Skin epidermis (tissue), 12 donors: ENCODE measurements around the gene CELF5.

ENCODE experiments used
- H3K27ac ChIP-seq, 21 experiments: fragments of 200-600 bp; sonication (generic) in 11 of 21; one replicate each; pipeline ENCODE4 v1.5.0; 2020; ENCODE audit warnings: mild to moderate bottlenecking in 3 of 21, inconsistent platforms in 2 of 21, moderate library complexity in 2 of 21
- H3K4me3 ChIP-seq, 7 experiments: fragments of 200-600 bp; sonication (generic) in 2 of 7; one replicate each; pipeline ENCODE4 v1.5.0; 2020; ENCODE audit warnings: inconsistent platforms in 2 of 7, mild to moderate bottlenecking in 2 of 7, moderate library complexity in 1 of 7

Gene CELF5

GRCh38 chr19:3266792-3267514 is 42.5 kb downstream of the CELF5 start:
- H3K27ac ChIP-seq: no peak overlapping the region
- H3K4me3 ChIP-seq: no peak overlapping the region

DNA sequence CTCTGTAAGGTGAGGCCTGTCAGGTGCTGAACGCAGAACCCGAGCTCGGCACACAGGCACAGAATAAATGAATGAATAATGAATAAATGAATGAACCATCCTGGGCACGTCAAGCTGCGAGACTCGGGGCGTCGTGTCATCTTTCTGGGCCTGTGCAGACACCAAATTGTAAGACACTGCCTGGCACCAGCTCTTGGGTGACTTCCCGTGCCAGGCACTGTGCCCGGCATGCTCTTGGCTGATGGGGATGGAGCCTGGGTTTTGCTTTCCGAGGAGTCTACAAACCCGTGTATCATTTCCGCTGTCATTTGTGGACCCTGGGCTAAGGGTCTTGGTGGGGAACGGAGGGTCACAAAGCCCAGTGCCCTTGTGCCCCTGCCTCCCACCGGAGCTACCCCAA is 43.9 kb downstream of the CELF5 start:
- Histone ChIP-seq H3K4me3 (no peak overlapping the region), H3K27ac (no peak overlapping the region)

- Histone ChIP-seq H3K27ac (no peak overlapping the region), H3K4me3 (no peak overlapping the region)
Measured at GRCh38 chr19:3268763-3269162, 44.3 kb downstream of the CELF5 start.

- H3K27ac ChIP-seq: no peak overlapping the region
- H3K4me3 ChIP-seq: no peak overlapping the region
Measured at GRCh38 chr19:3269916-3270671, 45.6 kb downstream of the CELF5 start.

DNA sequence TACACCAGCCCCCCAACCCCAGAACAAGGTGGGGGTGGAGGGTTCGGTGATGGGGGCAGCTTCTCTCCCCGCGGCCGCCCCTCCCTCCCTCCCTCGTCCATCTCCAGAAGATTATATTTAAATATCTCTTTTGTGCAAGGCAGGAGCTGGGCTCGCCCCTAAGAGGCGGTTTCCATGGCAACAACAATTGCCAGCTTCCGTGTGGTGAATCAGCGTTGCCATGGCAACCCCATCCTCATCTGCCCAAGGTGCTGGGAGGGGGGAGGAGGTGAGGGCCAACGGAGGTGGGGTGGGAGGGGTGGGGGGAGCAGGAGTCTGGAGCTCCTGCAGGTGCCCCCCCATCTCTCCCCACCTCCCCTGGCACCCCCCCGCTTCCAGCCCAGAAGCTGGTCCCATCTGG is 46.4 kb downstream of the CELF5 start:
- H3K27ac ChIP-seq: no peak overlapping the region
- H3K4me3 ChIP-seq: no peak overlapping the region

GRCh38 chr19:3272401-3272931 is 48.0 kb downstream of the CELF5 start:
- Histone ChIP-seq H3K4me3 (no peak overlapping the region), H3K27ac (no peak overlapping the region)

GRCh38 chr19:3272952-3273351 is 48.5 kb downstream of the CELF5 start:
- no peak overlapping the region for H3K4me3 ChIP-seq
- no peak overlapping the region for H3K27ac ChIP-seq

DNA sequence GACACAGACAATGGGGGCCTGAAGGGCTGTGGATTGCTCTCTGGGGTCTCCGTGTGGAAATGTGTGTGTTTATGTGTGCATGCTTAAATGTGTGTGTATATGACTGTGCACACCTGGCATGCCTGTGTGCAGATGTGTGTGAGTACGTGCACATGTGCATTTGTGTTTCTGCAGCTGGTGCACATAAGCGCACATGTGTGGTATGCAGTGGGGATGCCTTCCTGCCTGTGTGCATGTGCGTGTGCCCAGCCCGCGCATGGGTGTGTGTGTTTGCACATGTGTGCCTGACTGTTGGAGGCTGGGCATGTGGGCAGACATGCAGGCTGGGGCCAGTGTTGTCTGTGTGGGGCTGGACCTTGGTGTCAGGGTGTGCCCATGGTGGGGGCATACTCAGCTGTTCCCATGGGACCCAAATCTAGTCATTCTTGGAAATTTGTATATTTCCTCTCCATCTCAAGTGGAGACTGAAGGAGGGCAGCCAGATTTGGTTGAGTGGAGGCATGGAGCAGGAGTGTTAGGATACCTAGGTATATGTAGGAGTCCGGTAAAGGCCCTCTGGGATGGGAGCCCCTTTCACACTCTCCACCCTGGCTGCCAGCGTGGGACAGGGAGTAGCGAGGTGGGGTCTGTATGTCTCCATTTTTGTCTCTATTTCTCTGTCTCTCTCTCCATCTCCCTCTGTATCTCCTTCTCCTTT is 49.9 kb downstream of the CELF5 start:
- H3K4me3 ChIP-seq: no peak overlapping the region
- H3K27ac ChIP-seq: no peak overlapping the region

DNA sequence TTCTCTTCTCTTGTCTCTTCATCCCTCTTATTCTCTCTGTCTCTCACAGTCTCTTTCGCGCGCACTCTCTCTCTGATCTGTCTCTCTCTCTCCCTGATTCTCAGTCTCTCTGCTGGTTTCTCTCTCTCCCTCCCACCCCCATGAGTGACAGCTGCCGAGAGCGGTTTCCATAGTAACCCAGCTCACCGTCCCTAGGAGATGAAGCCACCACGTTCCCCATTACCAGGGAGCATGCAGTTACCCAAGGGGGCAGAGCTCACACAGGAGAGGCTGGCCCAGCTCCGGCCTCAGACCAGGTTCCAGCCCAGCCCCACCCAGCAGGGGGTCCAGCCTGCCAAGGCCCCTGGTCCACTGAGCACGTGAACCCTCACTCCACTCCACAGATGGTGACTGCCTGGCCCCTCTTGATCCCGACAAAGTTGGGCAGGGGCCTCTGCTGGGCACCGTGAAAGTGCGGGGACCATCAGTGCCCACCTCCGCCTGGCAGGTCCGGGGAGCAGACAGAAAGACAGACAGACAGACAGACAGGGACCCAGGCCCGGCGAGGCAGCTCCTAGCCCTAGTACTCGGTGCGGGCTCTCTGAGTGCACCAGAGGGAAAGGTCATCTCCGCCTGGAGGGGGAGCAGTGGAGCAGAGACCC is 50.6 kb downstream of the CELF5 start:
- Histone ChIP-seq H3K4me3 (peak overlapping the region in 6 of 7 experiments; percentile 16 to 39 (median 29)), H3K27ac (peak overlapping the region in 4 of 21 experiments; percentile 1 to 47 (median 24))

GRCh38 chr19:3275583-3276340 is 51.3 kb downstream of the CELF5 start:
- Histone ChIP-seq H3K4me3 (peak overlapping the region in 6 of 7 experiments; percentile 16 to 39 (median 29)), H3K27ac (peak overlapping the region in 4 of 21 experiments; percentile 1 to 47 (median 24))

- H3K4me3 ChIP-seq: no peak overlapping the region
- no peak overlapping the region for H3K27ac ChIP-seq
Measured at GRCh38 chr19:3276341-3276799, 51.9 kb downstream of the CELF5 start.

DNA sequence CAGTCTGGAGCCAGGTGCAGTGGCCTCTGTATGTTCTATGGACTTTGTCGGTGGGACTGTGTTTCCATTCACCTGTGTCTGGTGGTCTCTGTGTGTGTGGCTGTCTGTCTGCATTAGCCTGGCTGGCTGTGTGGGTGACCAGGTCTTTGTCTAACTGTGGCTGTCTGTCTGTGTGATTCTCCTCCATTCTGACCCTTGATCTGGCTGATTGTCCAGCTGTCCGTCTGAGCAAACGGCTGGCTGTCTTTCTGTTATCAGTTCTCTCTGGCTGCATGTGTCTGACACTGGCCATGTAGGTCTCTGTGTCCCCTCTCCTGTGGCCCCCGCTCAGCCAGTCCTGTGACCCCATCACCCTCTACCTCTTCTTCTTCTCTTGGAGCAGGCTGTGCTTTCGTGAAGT is 53.2 kb downstream of the CELF5 start:
- Histone ChIP-seq H3K4me3 (no peak overlapping the region), H3K27ac (no peak overlapping the region)

- Histone ChIP-seq H3K27ac (no peak overlapping the region), H3K4me3 (no peak overlapping the region)
Measured at GRCh38 chr19:3278294-3278693, 53.8 kb downstream of the CELF5 start.

DNA sequence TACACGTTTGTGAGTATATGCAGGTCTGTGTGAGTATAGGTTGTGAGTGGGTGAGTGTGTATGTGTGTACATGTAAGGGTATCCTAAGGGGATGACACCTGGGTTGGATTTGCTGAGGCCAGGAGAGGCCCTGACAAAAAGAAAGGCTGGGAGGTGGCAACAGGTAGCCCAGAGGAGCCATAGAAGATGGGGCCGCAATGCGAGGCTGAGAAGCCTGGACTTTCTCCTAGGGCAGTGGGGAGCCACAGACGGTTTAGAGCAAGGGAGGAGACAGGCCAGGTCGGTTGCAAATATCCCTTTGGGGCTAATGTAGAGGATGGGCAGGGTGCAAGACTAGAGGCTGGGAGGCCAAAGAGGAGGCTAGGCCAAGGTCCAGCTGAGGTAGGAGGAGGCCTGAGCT is 54.3 kb downstream of the CELF5 start:
- Histone ChIP-seq H3K27ac (no peak overlapping the region), H3K4me3 (no peak overlapping the region)

GRCh38 chr19:3279306-3279705 is 54.8 kb downstream of the CELF5 start:
- no peak overlapping the region for H3K27ac ChIP-seq
- H3K4me3 ChIP-seq: no peak overlapping the region

DNA sequence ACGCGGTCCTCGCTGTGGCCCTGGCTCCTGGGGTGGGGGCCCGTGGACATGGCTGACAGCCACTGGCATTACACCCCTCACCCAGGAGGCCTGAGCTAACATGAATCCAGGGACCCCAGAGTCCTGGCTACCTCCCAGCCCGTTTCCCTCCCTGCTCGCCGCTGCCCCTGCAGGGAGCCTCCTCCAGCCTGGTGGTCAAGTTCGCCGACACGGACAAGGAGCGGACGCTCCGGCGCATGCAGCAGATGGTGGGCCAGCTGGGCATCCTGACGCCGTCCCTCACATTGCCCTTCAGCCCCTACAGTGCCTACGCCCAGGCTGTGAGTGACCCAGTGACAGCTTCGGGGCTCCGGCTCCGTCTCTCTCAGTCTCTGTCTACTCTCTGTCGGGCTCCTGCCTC is 56.6 kb downstream of the CELF5 start:
- no peak overlapping the region for H3K27ac ChIP-seq
- H3K4me3 ChIP-seq: no peak overlapping the region

DNA sequence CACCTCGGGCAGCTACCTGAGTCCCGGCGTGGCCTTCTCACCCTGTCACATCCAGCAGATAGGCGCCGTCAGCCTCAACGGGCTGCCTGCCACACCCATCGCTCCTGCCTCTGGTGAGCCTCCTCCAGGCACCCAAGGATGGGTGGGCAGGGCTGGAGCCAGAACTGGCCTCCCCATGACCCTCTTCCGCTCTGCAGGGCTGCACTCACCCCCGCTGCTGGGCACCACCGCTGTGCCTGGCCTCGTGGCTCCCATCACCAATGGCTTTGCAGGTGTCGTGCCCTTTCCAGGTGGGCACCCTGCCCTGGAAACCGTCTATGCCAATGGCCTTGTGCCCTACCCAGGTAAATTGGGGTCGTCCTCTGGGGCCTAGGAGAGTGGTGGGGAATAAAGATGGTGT is 57.7 kb downstream of the CELF5 start:
- no peak overlapping the region for H3K4me3 ChIP-seq

DNA sequence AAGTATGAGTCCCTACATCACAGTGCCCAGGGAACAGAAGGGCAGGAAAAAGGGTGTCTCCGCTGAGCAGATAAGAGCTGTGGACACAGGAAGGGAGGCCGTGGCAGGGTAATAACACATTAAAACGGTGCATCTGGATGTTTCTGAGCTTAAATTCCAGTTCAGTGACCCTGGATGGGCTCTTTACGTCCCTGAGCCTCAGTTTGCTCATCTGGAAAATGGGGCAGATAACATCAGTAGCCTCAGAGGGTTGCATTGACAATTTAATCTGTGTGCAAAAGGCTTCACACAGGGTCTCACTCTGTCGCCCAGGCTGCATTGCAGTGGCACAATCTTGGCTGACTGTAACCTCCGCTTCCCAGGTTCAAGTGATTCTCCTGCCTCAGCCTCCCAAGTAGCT is 58.1 kb downstream of the CELF5 start:
- Histone ChIP-seq H3K4me3 (no peak overlapping the region), H3K27ac (no peak overlapping the region)

More for the DNA sequence above, 57.7 kb downstream of the CELF5 start:
- H3K27ac ChIP-seq: no peak overlapping the region

DNA sequence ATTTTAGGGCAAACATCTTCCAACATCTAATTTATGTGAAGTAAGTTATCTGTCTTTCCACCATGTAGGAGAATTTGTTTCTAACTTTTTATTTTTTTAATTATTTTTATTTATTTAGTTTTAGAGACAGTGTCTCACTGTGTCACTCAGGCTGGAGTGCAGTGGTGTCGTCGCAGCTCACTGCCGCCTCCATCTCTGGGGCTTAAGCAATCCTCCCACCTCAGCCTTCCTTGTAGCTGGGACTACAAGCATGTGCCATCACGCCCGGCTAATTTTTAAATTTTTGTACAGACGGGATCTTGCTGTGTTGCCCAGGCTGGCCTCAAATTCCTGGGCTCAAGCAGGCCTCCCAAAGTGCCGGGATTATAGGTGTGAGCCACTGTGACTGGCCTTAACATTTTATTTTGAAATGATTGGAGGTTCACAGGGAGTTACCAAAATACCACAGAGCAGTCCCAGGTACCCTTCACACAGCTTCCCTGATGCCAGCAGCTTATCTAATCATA is 58.8 kb downstream of the CELF5 start:
- Histone ChIP-seq H3K4me3 (no peak overlapping the region), H3K27ac (no peak overlapping the region)
